Stimulated activated CD8-positive, alpha-beta memory T cell treated with anti-CD3 and anti-CD28 coated beads, Interleukin-4, amount 100 ng/mL, for 4 hours (primary cell): ENCODE data around the gene MMAA.
"Not testable (repeated sequence)": the region's sequence is repeated elsewhere in the genome, so short reads cannot be mapped to it uniquely, and the experiment has no call there.

Source experiments
- DNase-seq, 2 donors: peaks; one replicate each; pipeline ENCODE4 v3.0.0-alpha.2; 2020; ENCODE audit warnings: low read depth in 2 of 2, low spot score in 1 of 2

The MMAA gene

DNA sequence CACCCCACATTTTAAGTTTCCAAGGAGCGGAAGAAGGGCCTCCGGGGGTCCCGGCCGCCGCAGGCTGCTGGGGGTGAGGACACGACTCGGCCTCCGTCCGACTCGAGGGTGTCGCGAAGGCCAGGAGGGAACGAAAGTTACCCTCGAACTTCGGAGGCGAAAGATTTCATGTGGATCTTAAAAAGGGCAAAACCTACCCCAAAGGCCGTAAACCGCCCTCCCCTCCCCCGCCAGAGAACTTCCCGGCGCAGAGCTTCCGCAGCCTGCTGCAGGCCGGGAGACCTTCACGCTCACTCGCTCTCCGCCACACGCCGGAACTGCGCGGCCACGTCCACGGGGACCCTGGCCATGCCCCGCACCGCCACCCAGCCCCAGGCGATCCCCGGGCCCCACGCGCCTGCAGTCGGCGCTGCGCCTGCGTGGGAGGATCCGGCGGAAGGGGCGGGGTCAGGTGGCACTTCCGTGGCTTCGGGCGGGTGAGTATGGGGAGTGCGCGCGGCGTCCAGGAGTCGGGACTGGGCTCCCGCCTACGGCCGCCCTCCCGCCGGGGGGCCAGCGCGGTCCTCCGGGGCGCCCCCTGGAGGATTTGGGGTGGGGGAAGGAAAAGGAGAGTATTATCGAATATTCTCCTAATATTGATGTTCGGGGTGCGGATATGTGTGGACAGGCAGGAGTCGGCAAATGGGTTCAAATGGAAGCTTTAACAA is at the start of gene MMAA:
MMAA (plus strand) TSS at position 454 of the 707 bp plus-strand sequence. CDS start 19,755 bp downstream, outside the sequence.
- DNase-seq, result peak; percentile 91 to 93

DNA sequence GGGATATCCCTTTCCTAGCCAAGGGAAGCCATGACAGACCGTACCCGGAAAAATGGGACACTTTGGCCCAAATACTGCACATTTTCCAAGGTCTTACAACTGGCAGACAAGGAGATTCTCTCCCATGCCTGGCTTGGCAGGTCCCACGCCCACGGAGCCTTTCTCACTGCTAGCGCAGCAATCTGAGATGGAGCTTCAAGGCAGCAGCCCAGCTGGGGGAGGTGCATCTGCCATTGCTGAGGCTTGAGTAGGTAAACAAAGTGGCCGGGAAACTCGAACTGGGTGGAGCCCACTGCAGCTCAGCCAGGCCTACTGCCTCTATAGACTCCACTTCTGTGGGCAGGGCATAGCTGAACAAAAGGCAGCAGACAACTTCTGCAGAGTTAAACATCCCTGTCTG is 44.6 kb upstream of the MMAA start:
- not testable (repeated sequence) for DNase-seq

DNA sequence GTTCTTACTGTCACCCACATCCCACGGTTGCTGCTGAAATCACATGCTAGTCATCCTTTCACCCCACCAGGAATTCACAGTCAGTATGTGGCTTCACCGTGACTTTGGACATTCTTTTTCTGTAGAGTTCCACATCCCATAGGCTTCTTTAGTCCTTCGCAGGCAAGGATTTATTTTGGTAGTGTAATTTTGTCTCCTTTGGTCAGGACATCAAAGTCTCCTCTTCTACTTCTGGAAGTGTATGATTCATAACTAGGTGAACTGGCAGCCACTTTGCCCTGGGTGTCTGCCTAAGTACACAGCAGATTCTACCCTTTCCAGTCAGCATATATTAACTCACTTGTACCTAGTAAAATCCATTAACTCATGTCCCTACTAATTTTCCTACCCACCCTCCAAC is 38.3 kb upstream of the MMAA start:
- DNase-seq, result no peak

DNA sequence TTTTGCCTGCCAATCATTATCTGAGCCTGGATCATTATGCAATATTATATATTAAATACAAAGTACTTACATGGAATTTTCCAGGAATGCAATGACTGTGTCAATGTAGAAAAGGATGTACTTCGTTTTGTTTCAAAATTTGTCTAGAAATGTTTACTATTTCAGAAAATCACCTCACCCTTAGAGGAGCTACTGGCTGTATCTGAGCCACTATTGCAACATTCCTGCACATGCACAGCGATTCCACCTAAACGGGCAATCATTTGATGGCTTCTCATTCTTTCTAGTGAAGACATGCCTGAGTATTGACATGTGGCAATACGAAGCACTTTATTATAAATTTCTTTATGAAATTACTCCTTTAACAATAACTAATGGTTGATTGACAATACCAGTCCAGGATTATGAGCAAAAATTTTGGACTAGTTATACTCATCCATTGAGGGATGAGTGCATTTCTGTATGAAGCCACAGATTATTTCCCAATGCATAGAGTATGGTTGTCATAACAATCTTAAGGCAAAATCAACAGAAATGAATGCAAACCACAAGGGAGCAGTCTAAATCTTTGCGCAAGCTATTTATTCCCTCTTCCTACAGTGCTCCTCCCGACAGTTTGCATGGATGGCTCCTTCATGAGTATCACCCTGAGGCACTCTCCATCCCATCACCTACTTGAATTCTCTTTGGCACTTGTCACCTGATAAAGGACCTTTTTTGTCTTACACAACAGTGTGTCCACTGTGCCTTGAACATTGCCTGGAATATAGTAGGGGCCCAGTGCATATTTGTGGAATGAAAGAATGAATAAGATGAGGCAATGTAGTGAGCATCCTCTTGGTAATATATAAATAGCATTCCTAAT is 35.8 kb upstream of the MMAA start:
- no peak for DNase-seq

DNA sequence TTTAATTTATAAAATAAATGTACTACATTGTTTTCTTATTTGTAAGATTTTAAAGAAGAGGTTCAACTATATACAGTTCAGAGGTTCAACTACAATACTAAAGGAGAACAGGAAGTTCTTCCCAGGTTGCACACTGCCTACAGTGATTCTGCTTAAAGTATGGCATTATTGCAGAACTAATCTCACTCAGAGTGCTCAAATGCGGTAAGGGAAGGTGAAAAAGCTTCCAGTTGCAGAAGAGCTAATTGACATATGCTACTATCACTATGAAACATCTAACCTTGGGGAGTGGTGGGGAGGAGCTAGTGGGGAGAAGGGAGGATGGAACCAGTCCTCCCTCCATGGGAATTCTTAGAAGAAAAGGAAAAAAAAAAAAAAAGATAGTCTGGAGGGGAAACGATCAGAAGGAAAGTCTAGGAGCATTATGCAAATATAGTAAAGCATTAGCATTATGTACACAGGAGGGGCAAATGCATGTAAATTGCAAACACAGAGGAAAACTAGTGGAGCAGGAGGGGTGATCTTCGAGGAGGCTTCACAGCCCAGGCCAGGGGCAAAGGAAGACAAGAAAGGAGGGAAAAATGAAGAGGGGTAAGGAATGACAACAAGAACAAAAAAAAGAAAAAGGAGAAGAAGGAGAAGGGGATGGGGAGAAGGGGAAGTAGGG is 32.0 kb upstream of the MMAA start:
- no peak for DNase-seq

DNA sequence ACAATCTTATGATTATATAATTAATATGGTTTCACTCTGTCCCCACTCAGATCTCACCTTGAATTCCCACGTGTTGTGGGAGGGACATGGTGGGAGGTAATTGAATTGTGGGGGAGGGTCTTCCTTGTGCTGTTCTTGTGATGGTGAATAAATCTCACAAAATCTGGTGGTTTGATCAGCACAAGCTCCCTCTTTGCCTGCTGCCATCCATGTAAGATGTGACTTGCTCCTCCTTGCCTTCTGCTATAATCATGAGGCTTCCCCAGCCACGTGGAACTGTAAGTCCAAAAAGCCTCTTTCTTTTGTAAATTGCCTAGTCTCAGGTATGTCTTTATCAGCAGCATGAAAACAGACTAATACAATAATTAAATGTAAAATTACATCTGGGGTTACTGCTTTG is 29.8 kb upstream of the MMAA start:
- not testable (repeated sequence) for DNase-seq

DNA sequence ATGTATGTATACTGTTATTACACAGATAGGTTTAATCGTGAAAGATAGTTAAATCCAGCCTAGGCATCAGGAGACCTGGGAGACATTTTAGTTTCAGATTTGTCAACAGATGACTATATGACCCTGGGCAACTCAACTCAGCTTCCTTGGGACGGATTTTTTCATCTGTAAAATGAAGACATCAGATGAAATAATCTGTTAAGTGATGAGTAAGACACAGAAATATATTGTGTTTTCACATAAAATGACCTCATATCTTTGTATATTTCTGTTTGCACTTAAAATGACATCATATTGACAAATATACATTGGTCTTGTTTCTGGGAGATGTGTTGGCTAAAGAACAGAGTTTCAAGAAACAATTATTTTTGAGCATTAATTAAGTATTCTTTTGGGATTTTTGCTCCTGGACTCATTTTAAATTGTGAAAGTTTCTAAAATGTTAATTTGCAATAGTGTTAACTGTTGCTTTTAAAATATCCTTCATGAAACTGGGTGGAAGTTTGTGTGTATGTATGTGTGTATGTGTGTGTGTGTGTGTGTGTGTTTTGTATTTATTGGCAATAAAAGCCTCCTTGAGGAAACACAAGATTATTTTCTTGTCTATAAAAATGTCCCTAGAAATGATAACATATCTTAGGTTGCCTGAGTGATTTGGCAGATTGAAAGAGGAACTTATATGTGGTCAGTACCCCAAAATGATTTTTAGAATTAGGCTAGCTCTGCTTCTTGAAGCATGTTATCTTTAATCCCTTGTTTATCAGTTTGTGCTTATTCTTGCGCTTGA is 29.1 kb upstream of the MMAA start:
- no peak for DNase-seq

DNA sequence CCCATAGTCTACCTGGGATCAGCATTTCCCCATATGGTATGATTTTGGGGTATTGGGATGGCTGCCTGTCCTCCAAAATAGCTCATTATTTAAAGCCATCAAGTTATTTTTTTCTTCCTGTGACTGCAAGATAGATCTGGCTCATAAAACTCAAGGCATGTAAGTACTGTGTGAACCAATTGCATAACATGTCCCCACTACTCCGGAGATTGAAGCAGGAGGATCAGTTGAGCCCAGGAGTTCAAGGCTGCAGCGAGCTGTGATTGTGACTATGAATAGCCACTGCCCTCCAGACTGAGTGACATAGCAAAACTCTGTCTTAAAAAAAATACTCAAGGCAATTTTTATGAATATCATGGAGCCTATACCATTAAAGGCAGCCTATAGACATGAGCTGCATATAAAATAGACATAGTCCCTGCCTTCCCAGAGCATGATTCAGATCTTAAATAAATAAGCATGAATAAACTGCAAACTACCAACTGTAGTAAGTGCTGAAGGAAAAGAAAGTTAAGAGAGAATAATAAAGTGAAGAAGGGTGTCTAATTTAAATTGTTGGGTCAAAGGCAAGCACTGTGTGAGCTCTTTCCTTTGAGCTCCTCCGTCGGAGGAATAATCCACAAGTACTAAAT is 16.9 kb upstream of the MMAA start:
- no peak for DNase-seq

DNA sequence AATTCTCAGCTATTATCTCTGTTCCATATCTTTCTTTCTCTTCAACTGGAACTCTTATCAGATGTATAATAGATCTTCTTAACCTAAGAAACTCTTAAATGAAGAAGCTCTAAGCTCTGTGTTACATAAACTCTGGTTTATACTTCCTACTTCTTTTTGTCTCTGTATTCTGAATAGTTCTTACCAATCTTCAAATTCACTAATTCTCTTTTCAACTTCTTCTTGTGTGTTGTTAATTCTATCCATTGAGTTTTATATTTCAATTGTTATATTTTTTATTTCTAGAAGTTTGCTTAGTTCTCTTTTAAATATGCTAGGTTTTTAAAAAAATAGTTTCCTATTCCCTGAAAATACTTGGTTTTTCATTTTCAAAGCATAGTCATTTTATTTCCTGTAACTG is 13.2 kb upstream of the MMAA start:
- no peak for DNase-seq

DNA sequence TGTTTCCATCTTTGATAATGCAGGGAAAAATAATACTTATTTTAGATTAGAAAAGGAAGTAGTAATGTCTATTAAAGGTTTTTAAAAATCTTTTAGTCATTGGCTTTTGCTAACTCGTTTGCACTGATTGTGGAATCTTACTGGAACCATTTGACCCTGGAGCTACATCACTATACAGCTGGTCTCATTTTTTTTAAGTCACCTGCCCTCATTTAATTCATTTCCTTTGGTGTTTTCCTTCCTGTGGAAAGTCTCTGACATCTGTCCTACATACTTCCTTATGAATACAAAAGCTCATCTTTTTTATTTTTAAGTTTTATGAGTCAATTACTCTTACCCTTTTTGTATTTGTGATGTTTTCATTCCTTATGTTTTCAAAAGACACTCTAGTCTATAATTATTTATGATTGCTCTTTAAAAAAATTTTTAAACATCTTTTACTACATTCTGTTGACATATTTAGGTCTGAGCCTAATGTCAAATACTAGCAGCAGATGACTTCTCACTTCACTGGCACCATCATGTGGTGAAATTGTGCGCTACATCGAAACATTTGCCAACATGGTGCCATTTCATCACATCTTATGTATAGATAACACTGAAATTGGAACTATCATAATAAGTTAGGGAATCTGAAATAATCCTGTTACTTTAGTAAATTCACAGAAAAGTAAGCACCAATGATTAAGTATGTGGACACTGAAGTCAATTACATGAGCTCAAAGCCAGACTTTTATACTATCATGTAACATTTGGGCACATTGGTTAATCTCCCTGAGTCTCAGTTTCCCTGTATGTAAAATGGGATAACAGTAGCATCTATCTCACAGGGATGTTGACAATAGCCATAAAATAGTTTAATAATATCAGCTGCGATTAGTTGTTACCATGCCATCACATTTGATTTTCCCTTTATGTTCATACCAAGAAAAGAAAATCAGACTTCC is 9.4 kb upstream of the MMAA start:
- DNase-seq, result peak; percentile 26 to 37

DNA sequence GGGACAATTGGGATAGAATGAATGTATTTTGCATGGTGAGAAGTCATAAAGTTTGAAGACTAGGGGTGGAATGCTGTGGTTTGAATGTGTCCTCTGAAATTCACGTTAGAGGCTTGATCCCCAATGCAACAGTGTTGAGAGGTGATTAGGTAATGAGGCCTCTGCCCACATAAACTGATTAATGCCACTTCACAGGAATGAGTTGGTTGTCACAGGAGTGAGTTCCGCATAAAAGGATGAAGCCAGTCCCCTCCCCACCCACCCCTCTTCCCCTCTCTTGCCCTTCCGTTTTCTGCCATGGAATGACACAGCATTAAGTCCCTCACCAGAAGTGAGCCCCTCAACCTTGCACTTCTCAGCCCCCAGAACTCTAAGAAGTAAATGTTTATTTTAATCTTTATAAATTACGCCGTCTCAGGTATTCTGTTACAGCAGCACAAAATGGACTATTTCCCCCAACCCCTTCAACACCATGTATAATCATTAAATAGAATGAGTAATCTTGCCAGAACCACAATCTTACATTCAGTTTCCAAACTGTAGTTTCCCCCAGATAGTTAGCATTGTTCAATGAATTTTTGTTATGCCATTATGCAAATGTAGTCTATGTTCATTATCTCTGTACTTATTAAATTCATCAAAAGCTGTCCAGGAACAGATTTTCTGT is 5.5 kb upstream of the MMAA start:
- no peak for DNase-seq

DNA sequence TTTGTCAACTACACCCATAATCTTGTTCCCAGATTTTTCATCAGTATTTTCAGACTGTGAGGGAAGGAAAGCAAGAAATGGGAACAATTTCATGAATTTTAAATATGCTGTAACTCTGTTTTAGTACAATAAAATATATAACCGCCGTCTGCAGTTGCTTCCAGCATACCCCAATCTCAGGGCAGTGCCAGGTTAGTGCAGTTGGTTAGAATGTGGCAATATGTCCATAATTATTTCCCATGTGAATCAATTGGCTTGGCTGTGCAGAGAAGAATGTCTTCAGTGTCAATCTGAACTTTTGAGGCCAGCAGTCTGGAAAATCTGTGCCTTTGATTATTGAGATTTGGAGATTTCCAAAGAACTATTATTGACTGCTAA is 5.0 kb upstream of the MMAA start:
- DNase-seq, result no peak

DNA sequence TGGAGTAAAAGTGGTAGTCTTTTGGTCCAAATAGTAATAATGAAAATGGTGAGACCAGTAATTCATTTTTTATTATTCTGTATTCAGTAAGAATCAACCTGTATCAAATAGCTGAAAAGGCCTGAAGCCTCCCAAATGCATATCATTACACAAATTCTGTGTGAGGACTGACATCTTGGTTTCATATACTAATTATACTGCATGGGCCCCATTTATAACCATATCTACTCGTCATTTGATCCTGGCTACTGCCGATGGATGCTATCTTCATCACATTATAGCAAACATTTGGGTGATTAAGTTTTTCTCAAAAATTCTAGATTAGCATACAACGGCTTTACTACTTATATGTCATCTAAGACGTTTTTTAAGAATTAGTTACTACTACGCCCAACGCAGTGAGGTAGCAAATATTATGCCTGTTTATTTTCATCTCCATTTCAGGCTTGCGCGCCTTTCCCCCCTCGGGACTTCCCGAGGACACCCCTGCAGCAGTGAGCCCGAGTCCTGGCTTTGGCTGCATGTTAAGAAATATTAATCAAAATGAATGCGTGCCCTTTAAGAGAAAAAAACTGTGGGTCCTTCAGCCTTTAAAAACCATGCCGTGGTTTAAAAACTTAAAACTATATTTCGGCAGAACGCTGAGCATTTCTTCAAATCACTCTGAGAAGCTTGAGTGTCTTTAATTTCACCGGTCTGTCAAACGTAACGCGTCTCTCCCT is 814 bp upstream of the MMAA start:
- no peak for DNase-seq

DNA sequence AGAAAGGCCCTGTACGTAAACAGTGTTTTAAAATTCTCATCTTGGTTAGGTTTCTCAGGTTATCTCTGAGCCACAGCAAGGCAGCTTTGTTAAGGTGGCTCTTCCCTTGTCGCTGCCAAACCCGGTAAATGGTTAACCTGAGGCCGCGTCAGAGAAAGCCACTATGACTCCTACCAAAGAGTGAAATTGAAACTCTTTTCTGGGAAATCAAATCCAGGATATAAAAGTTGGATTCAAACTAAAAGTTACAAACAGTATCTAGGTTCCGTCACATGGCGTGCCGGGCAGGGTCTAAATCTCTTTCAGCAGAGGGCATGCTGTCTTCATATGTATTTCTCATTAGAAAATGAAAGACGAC is 433 bp downstream of the MMAA start:
- peak in 1 of 2 donors; percentile 26 for DNase-seq

DNA sequence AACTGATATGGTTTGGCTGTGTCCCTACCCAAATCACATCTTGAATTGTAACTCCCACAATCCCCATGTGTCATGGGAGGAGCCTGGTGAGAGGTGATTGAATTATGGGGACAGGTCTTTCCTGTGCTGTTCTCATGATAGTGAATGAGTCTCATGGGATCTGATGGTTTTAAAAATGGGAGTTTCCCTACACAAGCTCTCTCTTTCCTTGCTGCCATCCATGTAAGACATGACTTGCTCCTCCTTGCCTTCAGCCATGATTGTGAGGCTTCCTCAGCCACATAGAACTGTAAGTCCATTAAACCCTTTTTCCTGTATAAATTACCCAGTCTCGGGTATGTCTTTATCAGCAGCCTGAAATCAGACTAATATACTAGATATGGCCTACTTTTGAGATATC is 2.9 kb downstream of the MMAA start:
- DNase-seq, result not testable (repeated sequence)

DNA sequence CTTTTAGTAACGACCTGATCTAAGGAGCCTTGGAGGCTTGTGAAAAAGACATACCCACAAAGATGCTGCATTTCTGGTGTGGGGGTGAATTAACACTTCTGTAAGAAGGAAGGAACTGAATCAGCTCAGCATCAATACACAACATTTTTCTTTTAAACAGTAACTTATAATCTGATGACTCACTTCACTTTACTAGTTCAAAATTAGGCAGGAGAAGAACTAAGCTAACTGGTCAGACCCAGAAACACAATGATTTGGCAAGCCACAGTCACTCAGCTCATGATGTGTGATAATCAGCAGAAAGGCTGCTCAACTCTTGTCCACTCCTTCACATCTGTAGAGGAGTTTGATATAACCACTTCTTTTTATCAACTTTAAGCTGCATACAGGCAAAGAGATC is 4.6 kb downstream of the MMAA start:
- DNase-seq, result no peak

DNA sequence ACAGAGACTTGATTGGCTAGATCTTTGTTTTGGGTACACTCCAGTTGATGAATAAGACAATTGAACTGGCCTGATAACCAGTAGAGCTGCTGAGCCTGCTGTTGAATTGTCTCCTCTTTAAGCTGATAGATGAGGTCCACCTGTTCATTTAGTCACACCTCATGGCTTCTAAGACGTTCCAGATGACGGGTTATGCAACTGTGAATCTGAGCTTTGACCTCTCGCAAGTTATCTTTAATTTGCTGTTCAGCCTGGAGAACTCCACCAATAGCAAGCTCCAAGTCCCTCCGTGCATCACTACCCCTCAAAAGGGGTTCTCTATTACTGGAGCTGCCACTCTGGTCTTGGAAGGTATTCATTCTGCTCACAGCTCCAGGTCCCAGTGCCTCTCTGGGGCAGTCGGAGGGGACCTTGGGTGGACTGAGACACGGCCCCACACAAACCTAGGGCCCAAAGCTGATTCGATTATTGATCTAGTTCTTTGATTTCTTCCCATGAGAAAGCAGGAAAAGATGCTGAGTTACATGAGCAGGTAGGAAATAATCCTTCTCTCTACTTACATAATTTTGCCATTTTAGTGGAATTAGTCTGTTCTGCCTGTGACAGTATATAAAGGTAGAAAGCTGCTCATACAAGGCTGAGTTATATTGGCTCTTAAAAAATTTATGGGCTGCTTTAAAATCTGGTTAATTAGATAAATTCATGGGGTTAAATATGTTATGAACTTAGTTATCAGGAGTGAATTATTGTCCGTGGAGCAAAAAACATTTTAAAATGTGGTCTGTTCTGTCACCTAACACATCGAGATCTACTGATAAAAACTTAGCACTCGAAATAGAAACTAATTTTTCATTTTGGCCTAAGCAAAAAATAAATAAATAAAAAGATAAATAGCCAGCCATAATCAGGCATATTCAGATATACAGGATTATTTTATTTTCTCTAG is 6.8 kb downstream of the MMAA start:
- no peak for DNase-seq
